ENCODE measurements around the gene FOXO3. TPM values are rescaled to one million over a fixed set of nuclear protein-coding genes. Genes with fewer than 3 reads are reported as not detected.

FOXO3 gene
- total and polyA plus RNA-seq, 5 donors from 2014 or later, result 16.9 to 24.2 (median 23.3) TPM

- no peaks in the 10 kb centered on the region for H3K9me3 Mint-ChIP-seq
- peaks cover 9% of the 10 kb centered on the region for H3K36me3 ChIP-seq (ENCODE audit: control insufficient read depth, insufficient read depth, low read length)
- H3K27me3 Mint-ChIP-seq, result no peaks in the 10 kb centered on the region
- no peak overlapping the region for H3K27ac ChIP-seq (ENCODE audit: insufficient read depth, low read length, poor library complexity, severe bottlenecking)
- peaks cover 20 to 83% (median 50%) of the 10 kb centered on the region in 4 donors for H3K4me1 Mint-ChIP-seq
- H3K27ac Mint-ChIP-seq, result peak overlapping the region in 1 of 3 donors; percentile 52
- DNase-seq, result no peak
- H3K27me3 ChIP-seq (ENCODE audit: control insufficient read depth, insufficient read depth, low read length), result no peaks in the 10 kb centered on the region
- ATAC-seq (ENCODE audit: low read depth in 2 of 2), result no peak
- H3K4me3 Mint-ChIP-seq, result no peak overlapping the region
- no peaks in the 10 kb centered on the region for H3K4me1 ChIP-seq (ENCODE audit: control insufficient read depth, insufficient read depth, low read length, poor library complexity, severe bottlenecking)
- no peaks in the 10 kb centered on the region for H3K9me3 ChIP-seq (ENCODE audit: control insufficient read depth in 2 of 2, low read length in 2 of 2)
- no peak overlapping the region for H3K4me3 ChIP-seq (ENCODE audit: low read depth, low read length)
- H3K36me3 Mint-ChIP-seq, result peaks cover 26% of the 10 kb centered on the region
These were observed 109.0 kb downstream of the FOXO3 start for GRCh38 chr6:108669673-108670072.

- peaks cover 18% of the 10 kb centered on the region for H3K36me3 Mint-ChIP-seq
- Histone ChIP-seq H3K27ac (ENCODE audit: insufficient read depth, low read length, poor library complexity, severe bottlenecking) (no peak overlapping the region), H3K4me3 (ENCODE audit: low read depth, low read length) (no peak overlapping the region), H3K9me3 (ENCODE audit: control insufficient read depth in 2 of 2, low read length in 2 of 2) (no peaks in the 10 kb centered on the region), H3K4me1 (ENCODE audit: control insufficient read depth, insufficient read depth, low read length, poor library complexity, severe bottlenecking) (no peaks in the 10 kb centered on the region), H3K36me3 (ENCODE audit: control insufficient read depth, insufficient read depth, low read length) (peaks cover 7% of the 10 kb centered on the region), H3K27me3 (ENCODE audit: control insufficient read depth, insufficient read depth, low read length) (no peaks in the 10 kb centered on the region)
- H3K4me3 Mint-ChIP-seq, result no peak overlapping the region
- peak overlapping the region in 1 of 3 donors; percentile 70 for H3K27ac Mint-ChIP-seq
- no peaks in the 10 kb centered on the region for H3K9me3 Mint-ChIP-seq
- no peak for ATAC-seq (ENCODE audit: low read depth in 2 of 2)
- no peaks in the 10 kb centered on the region for H3K27me3 Mint-ChIP-seq
- peaks cover 20 to 75% (median 56%) of the 10 kb centered on the region in 4 donors for H3K4me1 Mint-ChIP-seq
- no peak for DNase-seq
These were observed 110.5 kb downstream of the FOXO3 start for GRCh38 chr6:108671175-108671574.

GRCh38 chr6:108671790-108672189, 111.1 kb downstream of the FOXO3 start:
- no peak overlapping the region for H3K27ac Mint-ChIP-seq
- Histone ChIP-seq H3K4me3 (ENCODE audit: low read depth, low read length) (no peak overlapping the region), H3K9me3 (ENCODE audit: control insufficient read depth in 2 of 2, low read length in 2 of 2) (no peaks in the 10 kb centered on the region), H3K4me1 (ENCODE audit: control insufficient read depth, insufficient read depth, low read length, poor library complexity, severe bottlenecking) (no peaks in the 10 kb centered on the region), H3K27ac (ENCODE audit: insufficient read depth, low read length, poor library complexity, severe bottlenecking) (no peak overlapping the region), H3K36me3 (ENCODE audit: control insufficient read depth, insufficient read depth, low read length) (peaks cover 6% of the 10 kb centered on the region), H3K27me3 (ENCODE audit: control insufficient read depth, insufficient read depth, low read length) (no peaks in the 10 kb centered on the region)
- H3K9me3 Mint-ChIP-seq, result no peaks in the 10 kb centered on the region
- no peaks in the 10 kb centered on the region for H3K27me3 Mint-ChIP-seq
- peaks cover 15% of the 10 kb centered on the region for H3K36me3 Mint-ChIP-seq
- DNase-seq (no peak), ATAC-seq (ENCODE audit: low read depth in 2 of 2) (no peak)
- no peak overlapping the region for H3K4me3 Mint-ChIP-seq
- H3K4me1 Mint-ChIP-seq, result peaks cover 20 to 74% (median 56%) of the 10 kb centered on the region in 4 donors

- H3K36me3 Mint-ChIP-seq, result peaks cover 7% of the 10 kb centered on the region
- no peaks in the 10 kb centered on the region for H3K4me1 ChIP-seq (ENCODE audit: control insufficient read depth, insufficient read depth, low read length, poor library complexity, severe bottlenecking)
- ATAC-seq (ENCODE audit: low read depth in 2 of 2) (no peak), DNase-seq (no peak)
- H3K9me3 ChIP-seq (ENCODE audit: control insufficient read depth in 2 of 2, low read length in 2 of 2), result no peaks in the 10 kb centered on the region
- H3K36me3 ChIP-seq (ENCODE audit: control insufficient read depth, insufficient read depth, low read length), result peaks cover 6% of the 10 kb centered on the region
- H3K27me3 ChIP-seq (ENCODE audit: control insufficient read depth, insufficient read depth, low read length), result no peaks in the 10 kb centered on the region
- no peaks in the 10 kb centered on the region for H3K9me3 Mint-ChIP-seq
- no peak overlapping the region for H3K27ac ChIP-seq (ENCODE audit: insufficient read depth, low read length, poor library complexity, severe bottlenecking)
- H3K27me3 Mint-ChIP-seq, result no peaks in the 10 kb centered on the region
- peak overlapping the region in 2 of 3 donors; percentile 53 to 85 for H3K27ac Mint-ChIP-seq
- no peak overlapping the region for H3K4me3 ChIP-seq (ENCODE audit: low read depth, low read length)
- peaks cover 22 to 67% (median 58%) of the 10 kb centered on the region in 4 donors for H3K4me1 Mint-ChIP-seq
- H3K4me3 Mint-ChIP-seq, result no peak overlapping the region
These were observed 111.9 kb downstream of the FOXO3 start for GRCh38 chr6:108672641-108673040.

- H3K36me3 ChIP-seq (ENCODE audit: control insufficient read depth, insufficient read depth, low read length), result peaks cover 2% of the 10 kb centered on the region
- no peaks in the 10 kb centered on the region for H3K27me3 ChIP-seq (ENCODE audit: control insufficient read depth, insufficient read depth, low read length)
- H3K9me3 Mint-ChIP-seq, result no peaks in the 10 kb centered on the region
- no peaks in the 10 kb centered on the region for H3K27me3 Mint-ChIP-seq
- H3K4me1 Mint-ChIP-seq, result peaks cover 27 to 65% (median 58%) of the 10 kb centered on the region in 4 donors
- peaks cover 5% of the 10 kb centered on the region for H3K36me3 Mint-ChIP-seq
- peak overlapping the region in 1 of 3 donors; percentile 85 for H3K27ac Mint-ChIP-seq
- no peak overlapping the region for H3K4me3 ChIP-seq (ENCODE audit: low read depth, low read length)
- H3K4me1 ChIP-seq (ENCODE audit: control insufficient read depth, insufficient read depth, low read length, poor library complexity, severe bottlenecking), result no peaks in the 10 kb centered on the region
- DNase-seq, result no peak
- no peak overlapping the region for H3K4me3 Mint-ChIP-seq
- ATAC-seq (ENCODE audit: low read depth in 2 of 2), result no peak
- no peak overlapping the region for H3K27ac ChIP-seq (ENCODE audit: insufficient read depth, low read length, poor library complexity, severe bottlenecking)
- no peaks in the 10 kb centered on the region for H3K9me3 ChIP-seq (ENCODE audit: control insufficient read depth in 2 of 2, low read length in 2 of 2)
These were observed 112.4 kb downstream of the FOXO3 start for GRCh38 chr6:108673153-108673552.

GRCh38 chr6:108673602-108674001, 112.9 kb downstream of the FOXO3 start:
- ATAC-seq (ENCODE audit: low read depth in 2 of 2) (no peak), DNase-seq (no peak)
- no peak overlapping the region for H3K4me3 Mint-ChIP-seq
- no peaks in the 10 kb centered on the region for H3K9me3 ChIP-seq (ENCODE audit: control insufficient read depth in 2 of 2, low read length in 2 of 2)
- no peaks in the 10 kb centered on the region for H3K27me3 ChIP-seq (ENCODE audit: control insufficient read depth, insufficient read depth, low read length)
- H3K4me1 ChIP-seq (ENCODE audit: control insufficient read depth, insufficient read depth, low read length, poor library complexity, severe bottlenecking), result no peaks in the 10 kb centered on the region
- H3K36me3 Mint-ChIP-seq, result peaks cover under 1% of the 10 kb centered on the region
- peak overlapping the region; percentile 45 to 85 (median 63) for H3K27ac Mint-ChIP-seq
- no peak overlapping the region for H3K4me3 ChIP-seq (ENCODE audit: low read depth, low read length)
- no peak overlapping the region for H3K27ac ChIP-seq (ENCODE audit: insufficient read depth, low read length, poor library complexity, severe bottlenecking)
- H3K9me3 Mint-ChIP-seq, result no peaks in the 10 kb centered on the region
- no peaks in the 10 kb centered on the region for H3K27me3 Mint-ChIP-seq
- H3K36me3 ChIP-seq (ENCODE audit: control insufficient read depth, insufficient read depth, low read length), result peaks cover 2% of the 10 kb centered on the region
- peaks cover 31 to 61% (median 56%) of the 10 kb centered on the region in 4 donors for H3K4me1 Mint-ChIP-seq

GRCh38 chr6:108675226-108676200, 114.8 kb downstream of the FOXO3 start:
- H3K4me1 Mint-ChIP-seq, result peaks cover 22 to 46% (median 41%) of the 10 kb centered on the region in 4 donors
- no peaks in the 10 kb centered on the region for H3K9me3 Mint-ChIP-seq
- no peak overlapping the region for H3K27ac Mint-ChIP-seq
- no peak for ATAC-seq (ENCODE audit: low read depth in 2 of 2)
- H3K4me3 ChIP-seq (ENCODE audit: low read depth, low read length), result no peak overlapping the region
- no peak for DNase-seq
- no peak overlapping the region for H3K27ac ChIP-seq (ENCODE audit: insufficient read depth, low read length, poor library complexity, severe bottlenecking)
- peak overlapping the region in 1 of 4 donors; percentile 34 for H3K4me3 Mint-ChIP-seq
- peaks cover 11% of the 10 kb centered on the region for H3K36me3 Mint-ChIP-seq
- no peaks in the 10 kb centered on the region for H3K4me1 ChIP-seq (ENCODE audit: control insufficient read depth, insufficient read depth, low read length, poor library complexity, severe bottlenecking)
- H3K9me3 ChIP-seq (ENCODE audit: control insufficient read depth in 2 of 2, low read length in 2 of 2), result no peaks in the 10 kb centered on the region
- H3K27me3 Mint-ChIP-seq, result no peaks in the 10 kb centered on the region
- H3K36me3 ChIP-seq (ENCODE audit: control insufficient read depth, insufficient read depth, low read length), result peaks cover 5% of the 10 kb centered on the region
- H3K27me3 ChIP-seq (ENCODE audit: control insufficient read depth, insufficient read depth, low read length), result no peaks in the 10 kb centered on the region
